ENCODE data around the gene EFCAB5.
"Not testable (repeated sequence)": the region's sequence is repeated elsewhere in the genome, so short reads cannot be mapped to it uniquely, and the experiment has no call there.

EFCAB5 gene

DNA sequence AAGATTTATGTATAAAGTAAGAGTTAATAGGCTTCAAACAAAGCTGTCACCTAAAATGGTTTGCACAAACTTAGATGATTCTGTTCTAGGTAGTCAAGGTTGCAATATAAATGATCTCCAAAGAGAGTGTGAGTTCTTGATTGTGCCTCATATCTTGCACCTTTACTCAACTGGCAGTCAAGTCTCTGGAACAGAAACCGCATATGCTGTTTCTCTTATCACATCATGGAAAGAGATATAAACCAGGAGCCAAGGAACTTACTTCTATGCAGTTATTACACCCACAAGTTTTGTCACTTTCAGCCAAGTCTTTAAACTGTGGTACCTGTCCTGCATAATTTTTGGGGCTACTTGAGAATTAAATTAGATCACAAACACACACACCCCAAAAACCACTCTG is 16.6 kb upstream of the EFCAB5 start:
- DNase-seq (ENCODE audit: low read depth in 1 of 2, low spot score in 1 of 2), result no peak
- in situ Hi-C loops (cut with HindIII; ENCODE audit: low pct_unique_long_range_greater_than_20kb, low sequenced_read_pairs), result no loop called here
- no peak for TF ChIP-seq JUND (IDR thresholded peaks at IDR 0.05; ENCODE audit: low read depth)

DNA sequence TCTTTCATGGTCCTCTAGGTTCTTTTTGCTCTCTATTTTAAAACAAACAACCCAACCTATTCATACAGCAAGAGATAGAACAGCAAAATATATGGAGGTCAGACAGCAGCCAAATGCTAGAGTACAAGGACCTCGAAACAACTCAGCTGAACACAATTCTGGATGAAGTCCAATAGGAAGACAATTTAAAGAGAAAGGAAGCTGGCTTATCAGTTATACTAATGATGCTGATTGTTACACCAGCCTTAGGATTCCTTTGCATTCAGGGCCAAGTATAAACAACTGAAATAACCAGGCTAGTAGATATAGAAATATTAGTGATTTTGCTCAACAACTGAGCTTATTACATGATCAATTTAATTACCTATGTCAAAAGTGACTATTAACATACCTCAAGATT is 13.9 kb upstream of the EFCAB5 start:
- in situ Hi-C loops (cut with HindIII; ENCODE audit: low pct_unique_long_range_greater_than_20kb, low sequenced_read_pairs), result no loop called here
- no peak for TF ChIP-seq JUND (IDR thresholded peaks at IDR 0.05; ENCODE audit: low read depth)
- no peak for DNase-seq (ENCODE audit: low read depth in 1 of 2, low spot score in 1 of 2)

DNA sequence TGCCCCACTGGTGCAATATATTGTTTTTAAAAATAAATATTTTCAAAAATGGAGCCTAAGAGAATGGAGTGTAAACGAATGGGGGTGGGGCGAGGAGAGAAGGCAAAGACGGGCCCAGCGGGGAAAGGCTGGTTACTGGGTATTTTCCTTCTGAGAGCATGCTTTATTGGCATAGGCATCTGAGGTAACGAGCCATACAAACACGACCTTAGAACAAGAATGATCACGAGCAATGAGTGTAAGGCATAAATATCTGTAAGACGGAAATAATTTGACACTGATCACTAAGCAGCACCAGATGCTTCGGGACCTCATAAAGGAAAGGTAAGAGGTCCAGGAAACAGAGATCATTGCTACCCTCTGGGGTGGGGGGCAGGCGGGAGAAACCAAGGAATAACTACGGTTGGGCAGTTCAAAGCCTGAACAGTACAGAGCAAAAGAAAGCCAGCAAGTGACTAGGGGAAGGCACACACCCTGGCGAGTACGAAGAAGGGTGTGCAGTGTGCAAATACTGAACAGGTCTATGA is 12.4 kb upstream of the EFCAB5 start:
- in situ Hi-C loops (cut with HindIII; ENCODE audit: low pct_unique_long_range_greater_than_20kb, low sequenced_read_pairs), result no loop called here
- TF ChIP-seq JUND (IDR thresholded peaks at IDR 0.05; ENCODE audit: low read depth), result no peak
- peak in 1 of 2 experiments; percentile 55 for DNase-seq (ENCODE audit: low read depth in 1 of 2, low spot score in 1 of 2)

DNA sequence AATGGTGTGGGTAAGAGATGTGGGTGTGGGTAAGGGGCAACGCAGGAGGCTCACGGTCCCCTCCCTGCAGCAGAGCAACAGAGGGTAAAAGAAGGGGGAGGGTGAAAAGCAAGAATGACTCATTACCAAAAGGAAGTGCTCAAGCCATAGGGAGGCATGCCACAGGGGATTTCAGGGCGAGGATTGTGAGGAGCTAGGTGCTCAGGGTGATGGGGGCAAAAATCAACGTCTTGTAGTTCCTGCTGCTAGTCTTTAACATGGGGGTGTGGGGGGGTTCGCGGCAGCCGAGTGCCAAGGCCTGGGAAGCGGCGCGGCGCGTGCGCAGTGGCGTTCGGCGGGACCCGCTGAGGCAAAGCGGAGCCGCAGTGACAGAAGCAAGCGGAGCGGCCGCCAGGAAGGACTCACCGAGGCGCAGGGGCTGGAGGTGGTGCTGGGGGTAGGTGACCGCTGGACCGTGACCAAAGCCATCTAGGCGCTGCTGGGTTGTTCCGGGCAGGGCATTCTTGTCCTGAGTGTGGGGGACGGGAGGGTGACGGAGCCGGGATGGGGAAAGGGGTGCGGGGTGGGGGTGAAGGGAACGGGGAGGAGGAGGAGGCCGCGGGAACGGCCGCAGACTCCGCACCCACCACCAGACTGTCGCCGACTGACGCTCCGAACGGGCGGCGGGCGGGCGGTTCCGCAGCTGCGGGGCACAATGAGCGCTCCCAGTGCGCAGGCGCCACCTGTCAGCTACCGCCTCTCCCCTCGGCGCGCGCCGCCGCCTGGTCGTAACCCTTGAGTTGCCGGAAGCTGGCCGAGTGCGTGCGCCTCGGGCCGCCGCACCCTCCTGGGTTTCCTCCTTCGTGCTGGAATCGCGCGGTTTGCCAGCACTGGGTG is 11.7 kb upstream of the EFCAB5 start, which contains the start of gene SSH2:
Gene SSH2 (minus strand): TSS at position 696 of the 876 bp plus-strand sequence. CDS start 228 bp downstream, at position 468.
- DNase-seq (ENCODE audit: low read depth in 1 of 2, low spot score in 1 of 2), result peak; percentile 53 to 94
- in situ Hi-C loops (cut with HindIII; ENCODE audit: low pct_unique_long_range_greater_than_20kb, low sequenced_read_pairs), result no loop called here
- no peak for TF ChIP-seq JUND (IDR thresholded peaks at IDR 0.05; ENCODE audit: low read depth)

DNA sequence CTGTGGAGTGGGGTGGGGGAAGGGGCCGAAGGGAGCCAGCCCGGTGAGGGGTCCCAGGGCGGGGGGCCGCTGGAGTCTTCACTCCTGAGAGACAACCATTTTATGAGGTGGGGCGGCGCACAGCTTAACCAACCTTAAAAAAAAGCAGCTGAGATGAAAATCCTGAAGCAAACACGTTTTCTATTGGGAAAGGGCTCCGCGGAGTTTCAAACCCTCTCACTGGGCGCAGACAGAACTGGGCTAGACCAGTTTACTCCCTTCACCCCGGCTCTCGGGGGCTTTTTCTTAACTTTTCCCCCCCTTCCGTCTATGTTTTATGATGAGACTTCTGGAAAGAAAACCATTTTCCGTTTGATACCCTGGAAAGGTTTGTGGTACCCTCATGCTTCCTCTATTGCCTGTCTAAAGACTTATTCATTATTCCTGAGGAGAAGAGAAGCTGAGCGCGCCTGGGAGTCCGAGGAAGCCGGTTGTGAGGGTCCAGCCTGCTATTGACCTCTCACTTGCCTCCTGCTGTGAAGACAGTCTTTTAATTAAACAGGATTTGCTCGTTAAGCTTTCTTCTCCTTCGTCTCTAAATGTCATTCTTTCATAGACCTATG is 10.9 kb upstream of the EFCAB5 start:
- in situ Hi-C loops (cut with HindIII; ENCODE audit: low pct_unique_long_range_greater_than_20kb, low sequenced_read_pairs), result no loop called here
- no peak for TF ChIP-seq JUND (IDR thresholded peaks at IDR 0.05; ENCODE audit: low read depth)
- DNase-seq (ENCODE audit: low read depth in 1 of 2, low spot score in 1 of 2), result no peak

DNA sequence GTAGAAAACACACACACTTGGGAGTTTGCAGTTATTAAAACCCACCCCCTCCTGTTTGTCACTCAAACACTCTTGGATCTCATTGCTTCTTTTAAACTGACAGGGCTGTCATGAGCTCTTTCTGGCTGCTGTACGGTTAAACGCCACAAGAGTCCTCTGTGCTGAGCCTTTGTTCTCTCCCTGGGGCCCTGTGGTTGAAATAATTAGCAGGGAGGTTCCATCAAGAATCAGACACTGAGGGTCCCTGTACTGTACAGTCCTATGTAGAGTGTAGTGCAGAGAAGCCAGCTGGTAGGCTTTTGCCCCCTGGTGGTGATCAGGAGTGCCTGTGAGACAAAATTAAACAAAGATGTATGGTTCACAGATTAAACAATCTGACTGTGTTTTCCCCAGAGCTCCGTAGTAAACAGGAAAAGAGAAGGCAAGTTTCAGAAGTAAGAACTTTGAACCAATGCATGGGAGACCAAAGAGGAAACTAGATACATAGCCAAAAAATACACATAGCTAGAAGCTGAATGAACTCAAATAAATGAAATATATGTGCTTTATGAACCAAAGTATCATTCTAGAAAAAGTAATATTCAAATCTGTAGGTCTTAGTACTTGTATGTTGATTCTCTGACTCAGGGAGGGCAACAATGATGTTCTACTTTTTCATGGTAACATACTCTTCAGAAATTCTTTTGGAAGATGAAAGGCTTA is 10.1 kb upstream of the EFCAB5 start:
- in situ Hi-C loops (cut with HindIII; ENCODE audit: low pct_unique_long_range_greater_than_20kb, low sequenced_read_pairs), result no loop called here

DNA sequence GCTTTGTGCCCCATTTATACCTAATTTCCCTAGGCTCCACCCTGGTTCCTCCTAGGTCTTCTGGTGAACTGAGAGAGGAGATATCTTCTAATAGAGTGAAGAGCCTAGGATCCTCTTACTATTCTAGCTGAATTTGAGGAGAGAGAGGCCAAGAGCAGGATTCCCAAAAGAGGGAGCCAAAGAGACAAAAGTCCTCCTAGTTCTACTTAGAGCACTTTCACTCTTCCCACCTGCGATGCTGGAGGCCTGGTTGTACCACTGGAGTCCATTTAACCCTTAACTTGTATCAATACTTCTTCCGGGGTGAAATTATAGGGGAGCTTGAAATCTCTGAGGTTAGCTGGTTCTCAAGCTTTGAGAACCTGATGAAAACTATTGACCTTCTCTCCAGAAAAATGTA is 8.1 kb upstream of the EFCAB5 start:
- in situ Hi-C loops (cut with HindIII; ENCODE audit: low pct_unique_long_range_greater_than_20kb, low sequenced_read_pairs), result no loop called here
- no peak for TF ChIP-seq JUND (IDR thresholded peaks at IDR 0.05; ENCODE audit: low read depth)
- DNase-seq (ENCODE audit: low read depth in 1 of 2, low spot score in 1 of 2), result peak in 1 of 2 experiments; percentile 85

More for the DNA sequence above, 10.1 kb upstream of the EFCAB5 start:
- no peak for TF ChIP-seq JUND (IDR thresholded peaks at IDR 0.05; ENCODE audit: low read depth)
- peak in 1 of 2 experiments; percentile 83 for DNase-seq (ENCODE audit: low read depth in 1 of 2, low spot score in 1 of 2)

DNA sequence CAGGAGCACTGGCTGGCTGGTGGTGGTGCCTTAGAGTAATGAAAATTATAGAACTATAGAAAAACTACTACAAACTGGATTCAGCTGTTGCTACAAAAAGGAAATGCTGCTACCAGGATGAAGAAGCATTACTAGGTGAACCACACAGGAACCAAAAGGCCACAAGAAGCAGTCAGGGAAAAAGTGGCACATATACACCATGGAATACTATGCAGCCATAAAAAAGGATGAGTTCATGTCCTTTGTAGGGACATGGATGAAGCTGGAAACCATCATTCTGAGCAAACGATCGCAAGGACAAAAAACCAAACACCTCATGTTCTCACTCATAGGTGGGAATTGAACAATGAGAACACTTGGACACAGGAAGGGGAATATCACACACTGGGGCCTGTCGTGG is 5.5 kb upstream of the EFCAB5 start:
- in situ Hi-C loops (cut with HindIII; ENCODE audit: low pct_unique_long_range_greater_than_20kb, low sequenced_read_pairs), result not testable (repeated sequence)

DNA sequence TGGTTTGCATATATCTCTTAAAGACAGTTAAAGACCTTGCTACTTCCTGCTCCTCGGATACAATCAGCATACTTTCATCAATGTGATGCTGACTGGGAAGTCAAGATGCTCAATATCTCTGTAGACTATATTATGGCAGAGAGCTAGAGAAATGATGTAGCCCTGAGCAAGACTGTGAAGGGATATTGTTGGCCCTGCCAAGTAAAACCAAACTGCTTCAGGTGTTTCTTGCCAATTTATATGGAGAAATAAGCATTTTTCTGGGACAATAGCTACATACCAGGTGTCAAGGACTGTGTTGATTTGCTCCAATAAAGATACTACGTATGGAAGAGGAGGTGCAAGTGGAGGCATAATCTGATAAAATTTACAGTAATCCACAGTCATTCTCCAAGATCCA is 4.7 kb upstream of the EFCAB5 start:
- in situ Hi-C loops (cut with HindIII; ENCODE audit: low pct_unique_long_range_greater_than_20kb, low sequenced_read_pairs), result no loop called here
- TF ChIP-seq JUND (IDR thresholded peaks at IDR 0.05; ENCODE audit: low read depth), result no peak
- no peak for DNase-seq (ENCODE audit: low read depth in 1 of 2, low spot score in 1 of 2)

More for the DNA sequence above, 5.5 kb upstream of the EFCAB5 start:
- DNase-seq (ENCODE audit: low read depth in 1 of 2, low spot score in 1 of 2), result not testable (repeated sequence)

DNA sequence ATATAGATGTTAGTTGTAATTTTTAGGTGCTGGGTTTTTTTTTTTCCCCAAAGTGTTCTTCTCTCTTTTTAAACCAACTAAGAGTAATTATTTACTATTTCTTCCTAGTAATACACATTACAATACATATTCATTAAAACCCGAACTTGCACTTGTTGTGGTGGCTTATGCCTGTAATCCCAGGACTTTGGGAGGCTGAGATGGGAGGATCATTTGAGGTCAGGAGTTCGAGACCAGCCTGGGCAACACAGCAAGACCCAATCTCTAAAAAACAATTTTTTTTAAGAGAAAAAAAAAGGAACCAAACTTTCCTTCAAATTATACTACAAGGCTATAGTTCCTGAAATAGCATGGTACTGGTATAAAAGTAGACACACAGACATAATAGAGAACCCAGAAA is 3.8 kb downstream of the EFCAB5 start:
- in situ Hi-C loops (cut with HindIII; ENCODE audit: low pct_unique_long_range_greater_than_20kb, low sequenced_read_pairs), result no loop called here
- DNase-seq (ENCODE audit: low read depth in 1 of 2, low spot score in 1 of 2), result no peak
- no peak for TF ChIP-seq JUND (IDR thresholded peaks at IDR 0.05; ENCODE audit: low read depth)

DNA sequence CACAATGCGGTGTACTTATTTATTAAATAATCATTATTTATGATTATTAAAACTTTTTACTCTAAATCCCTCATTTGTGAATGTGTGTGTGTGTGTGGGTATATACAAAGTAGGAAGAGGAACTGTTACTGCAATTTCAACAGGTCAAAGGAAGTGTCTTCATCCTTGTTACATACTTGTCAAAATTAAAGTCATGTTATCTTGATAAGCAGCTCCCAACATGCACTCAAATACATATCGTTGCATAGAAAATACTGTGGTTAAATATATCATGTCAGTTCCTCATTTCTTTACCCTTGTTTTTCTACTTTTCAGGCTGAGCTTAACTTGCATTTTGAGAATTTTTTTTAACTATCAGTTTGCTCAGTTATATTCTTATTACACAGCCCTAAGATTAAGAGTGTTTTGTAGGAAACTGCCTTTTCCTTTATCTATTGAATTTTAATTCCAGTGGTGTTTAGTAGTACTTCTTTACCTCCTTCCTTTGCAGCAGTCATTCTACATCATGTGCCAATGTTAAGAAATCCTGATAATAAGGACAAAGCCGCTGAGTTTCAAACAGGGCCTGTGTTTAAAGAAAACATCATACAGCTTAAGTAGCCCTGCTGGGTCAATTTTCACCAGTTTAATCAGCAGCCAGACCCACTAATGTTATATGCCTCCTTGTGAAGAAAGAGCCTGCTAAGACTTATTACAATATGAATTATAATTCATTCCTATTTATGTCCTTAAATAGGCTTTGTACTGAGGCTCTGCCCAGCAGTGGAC is 7.2 kb downstream of the EFCAB5 start:
- DNase-seq (ENCODE audit: low read depth in 1 of 2, low spot score in 1 of 2), result no peak
- TF ChIP-seq JUND (IDR thresholded peaks at IDR 0.05; ENCODE audit: low read depth), result no peak
- in situ Hi-C loops (cut with HindIII; ENCODE audit: low pct_unique_long_range_greater_than_20kb, low sequenced_read_pairs), result no loop called here

DNA sequence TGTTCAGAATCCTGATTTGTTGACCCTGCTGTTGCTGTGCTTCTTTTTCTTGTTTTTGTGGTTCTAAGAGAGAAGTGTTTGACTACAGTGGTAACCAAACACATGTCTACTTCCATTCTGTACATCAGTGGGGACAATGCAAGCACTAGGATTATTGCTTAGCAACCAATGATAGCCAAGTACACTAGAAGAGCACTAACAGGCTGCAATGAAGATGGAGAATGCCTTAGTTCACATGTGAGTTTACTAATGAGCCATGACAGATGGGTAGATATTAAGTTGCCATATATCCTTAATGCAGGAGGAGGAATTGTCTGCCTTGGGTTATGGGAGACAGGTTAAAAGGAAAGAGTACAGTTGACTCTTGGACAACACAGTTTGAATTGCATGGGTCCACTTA is 8.3 kb downstream of the EFCAB5 start:
- TF ChIP-seq JUND (IDR thresholded peaks at IDR 0.05; ENCODE audit: low read depth), result no peak
- no peak for DNase-seq (ENCODE audit: low read depth in 1 of 2, low spot score in 1 of 2)
- in situ Hi-C loops (cut with HindIII; ENCODE audit: low pct_unique_long_range_greater_than_20kb, low sequenced_read_pairs), result no loop called here

Measured in T47D (cell line).